Transverse colon (tissue), 3 donors: ENCODE results near the gene GABRA6.

ENCODE experiments used
- POLR2A ChIP-seq: fragments of 450-650 bp; IDR thresholded peaks from one replicate; pipeline ENCODE4 v1.6.1; 2016; ENCODE audit warnings: antibody characterized with exemption, mild to moderate bottlenecking, moderate library complexity
- TF ChIP-seq, protein P1 (sequence below), 5 experiments: fragments of 200-600 bp in 3 of 5; fragments of 450-650 bp in 2 of 5; sonication (generic) in 3 of 5; IDR thresholded peaks; 1 replicate in 2 of 5; 2 replicates in 3 of 5; pipeline ENCODE4 v1.5.1; 2016 to 2017; ENCODE audit warnings: antibody characterized with exemption in 5 of 5, inconsistent platforms in 3 of 5, mild to moderate bottlenecking in 2 of 5, moderate library complexity in 1 of 5

DNA sequence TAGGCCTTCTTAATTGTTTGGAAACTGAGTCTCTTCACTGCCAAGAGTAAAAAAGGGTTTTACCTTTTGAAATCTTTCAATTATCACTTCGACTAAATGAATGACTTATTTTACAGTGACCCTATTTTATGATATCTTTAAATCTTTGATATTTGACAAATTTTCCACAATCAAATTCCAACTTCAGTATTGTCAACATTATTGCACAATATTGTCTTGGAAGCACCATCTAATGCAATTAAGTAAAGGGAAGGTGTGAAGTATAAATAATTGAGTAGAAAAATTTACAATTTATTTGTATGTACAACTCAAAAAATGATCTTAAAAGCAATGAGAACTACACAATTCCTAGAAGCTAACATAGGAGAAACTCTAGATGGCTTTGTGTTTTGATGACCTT is 49.2 kb downstream of the GABRA6 start:
- TF ChIP-seq, protein P1, sequence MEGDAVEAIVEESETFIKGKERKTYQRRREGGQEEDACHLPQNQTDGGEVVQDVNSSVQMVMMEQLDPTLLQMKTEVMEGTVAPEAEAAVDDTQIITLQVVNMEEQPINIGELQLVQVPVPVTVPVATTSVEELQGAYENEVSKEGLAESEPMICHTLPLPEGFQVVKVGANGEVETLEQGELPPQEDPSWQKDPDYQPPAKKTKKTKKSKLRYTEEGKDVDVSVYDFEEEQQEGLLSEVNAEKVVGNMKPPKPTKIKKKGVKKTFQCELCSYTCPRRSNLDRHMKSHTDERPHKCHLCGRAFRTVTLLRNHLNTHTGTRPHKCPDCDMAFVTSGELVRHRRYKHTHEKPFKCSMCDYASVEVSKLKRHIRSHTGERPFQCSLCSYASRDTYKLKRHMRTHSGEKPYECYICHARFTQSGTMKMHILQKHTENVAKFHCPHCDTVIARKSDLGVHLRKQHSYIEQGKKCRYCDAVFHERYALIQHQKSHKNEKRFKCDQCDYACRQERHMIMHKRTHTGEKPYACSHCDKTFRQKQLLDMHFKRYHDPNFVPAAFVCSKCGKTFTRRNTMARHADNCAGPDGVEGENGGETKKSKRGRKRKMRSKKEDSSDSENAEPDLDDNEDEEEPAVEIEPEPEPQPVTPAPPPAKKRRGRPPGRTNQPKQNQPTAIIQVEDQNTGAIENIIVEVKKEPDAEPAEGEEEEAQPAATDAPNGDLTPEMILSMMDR (IDR thresholded peaks at IDR 0.05), result no peak
- no peak for TF ChIP-seq POLR2A
